H1 (cell line): ENCODE measurements around the gene CCDC8. TPM values are rescaled to one million over a fixed set of nuclear protein-coding genes. Genes with fewer than 3 reads are reported as not detected.

Experiments
- KDM1A ChIP-seq: fragments of 200-600, 300-600 bp; sonication (generic); IDR thresholded peaks from 2 replicates; pipeline ENCODE4 v1.7.1; 2016; ENCODE audit warnings: mild to moderate bottlenecking, low read length, borderline replicate concordance
- KDM4A ChIP-seq: IDR thresholded peaks from one replicate; pipeline ENCODE4 v1.7.1; 2012; ENCODE audit warnings: low read depth, mild to moderate bottlenecking, moderate library complexity, low read length, inconsistent platforms; ENCODE audit not compliant: severe bottlenecking
- POU5F1 ChIP-seq: IDR thresholded peaks from 2 replicates; pipeline ENCODE4 v1.6.1; 2011; ENCODE audit warnings: low read depth, mild to moderate bottlenecking, low read length, moderate library complexity
- SAP30 ChIP-seq: fragments of 300-600 bp; sonication (generic); IDR thresholded peaks from 2 replicates; pipeline ENCODE4 v1.7.1; 2012; ENCODE audit warnings: low read length, moderate library complexity, mild to moderate bottlenecking, inconsistent platforms; ENCODE audit not compliant: insufficient read depth, insufficient replicate concordance
- polyA plus RNA-seq, 7 experiments: library from polyadenylated mRNA; depleted of rRNA in 3 of 7; stranded (reverse) in 5 of 7; unstranded in 2 of 7; fragments of >200 nt in 5 of 7; fragments of 200-250 nt in 2 of 7; gene quantifications; 1 replicate in 5 of 7; 2 replicates in 1 of 7; 4 replicates in 1 of 7; pipeline versions ENCODE4 v1.2.1 to v1.2.3, GENCODE V29; 2011 to 2013; ENCODE audit warnings: missing spikeins in 2 of 7, mixed read lengths in 2 of 7
- total RNA-seq: library from RNA; stranded (reverse); fragmentation: NEBNext Ultra II Directional; extraction: Animal tissue kit (Norgen Biotek cat#: 25700); gene quantifications from 2 replicates; pipeline ENCODE4 v1.2.1, GENCODE V29; 2021
- TF ChIP-seq, protein P1 (sequence below): IDR thresholded peaks from 2 replicates; pipeline ENCODE4 v1.6.1; 2012; ENCODE audit warnings: low read length, inconsistent platforms

The CCDC8 gene
- total and polyA plus RNA-seq, 2 of the 8 experiments (the other 6 are each of a cell fraction or from before 2014, with no cell fraction given): 4.9 to 13.6 TPM

DNA sequence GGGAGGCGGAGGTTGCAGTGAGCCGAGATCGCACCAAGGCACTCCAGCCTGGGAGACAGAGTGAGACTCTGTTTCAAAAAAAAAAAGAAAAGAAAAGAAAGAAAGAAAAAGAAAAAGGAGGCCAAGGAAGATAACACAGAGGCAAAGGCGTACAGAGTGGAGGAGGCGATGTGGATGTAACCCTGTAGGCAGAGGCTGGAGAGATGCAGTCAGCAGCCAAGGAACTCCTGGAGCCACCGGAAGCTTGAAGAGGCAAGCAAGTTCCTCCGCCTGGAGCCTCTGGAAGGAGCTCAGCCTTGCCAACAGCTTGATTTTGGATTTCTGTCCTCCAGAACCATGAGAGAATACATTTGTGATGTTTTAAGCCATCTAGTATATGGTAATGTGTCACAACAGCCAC, 6.7 kb upstream of the CCDC8 start (continued):
- TF ChIP-seq KDM4A (no peak), SAP30 (no peak), KDM1A (no peak), POU5F1 (no peak)
- TF ChIP-seq, protein P1, sequence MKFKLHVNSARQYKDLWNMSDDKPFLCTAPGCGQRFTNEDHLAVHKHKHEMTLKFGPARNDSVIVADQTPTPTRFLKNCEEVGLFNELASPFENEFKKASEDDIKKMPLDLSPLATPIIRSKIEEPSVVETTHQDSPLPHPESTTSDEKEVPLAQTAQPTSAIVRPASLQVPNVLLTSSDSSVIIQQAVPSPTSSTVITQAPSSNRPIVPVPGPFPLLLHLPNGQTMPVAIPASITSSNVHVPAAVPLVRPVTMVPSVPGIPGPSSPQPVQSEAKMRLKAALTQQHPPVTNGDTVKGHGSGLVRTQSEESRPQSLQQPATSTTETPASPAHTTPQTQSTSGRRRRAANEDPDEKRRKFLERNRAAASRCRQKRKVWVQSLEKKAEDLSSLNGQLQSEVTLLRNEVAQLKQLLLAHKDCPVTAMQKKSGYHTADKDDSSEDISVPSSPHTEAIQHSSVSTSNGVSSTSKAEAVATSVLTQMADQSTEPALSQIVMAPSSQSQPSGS: no peak
